LNCaP clone FGC (cell line): ENCODE results near the gene CD6.

Experiments
- DNase-seq: peaks from one replicate; pipeline ENCODE4 v3.0.0-alpha.2; 2011; ENCODE audit warnings: low read depth
- H3K4me3 ChIP-seq: 2 replicates; pipeline ENCODE4 v1.5.1; 2011; ENCODE audit warnings: mild to moderate bottlenecking, low read depth, low read length, control low read depth
- TF ChIP-seq, protein P1 (sequence below): IDR thresholded peaks from 2 replicates; pipeline ENCODE4 v1.5.1; 2012; ENCODE audit warnings: mild to moderate bottlenecking; ENCODE audit not compliant: control insufficient read depth, insufficient read depth; ENCODE audit errors: extremely low read depth

Gene CD6

DNA sequence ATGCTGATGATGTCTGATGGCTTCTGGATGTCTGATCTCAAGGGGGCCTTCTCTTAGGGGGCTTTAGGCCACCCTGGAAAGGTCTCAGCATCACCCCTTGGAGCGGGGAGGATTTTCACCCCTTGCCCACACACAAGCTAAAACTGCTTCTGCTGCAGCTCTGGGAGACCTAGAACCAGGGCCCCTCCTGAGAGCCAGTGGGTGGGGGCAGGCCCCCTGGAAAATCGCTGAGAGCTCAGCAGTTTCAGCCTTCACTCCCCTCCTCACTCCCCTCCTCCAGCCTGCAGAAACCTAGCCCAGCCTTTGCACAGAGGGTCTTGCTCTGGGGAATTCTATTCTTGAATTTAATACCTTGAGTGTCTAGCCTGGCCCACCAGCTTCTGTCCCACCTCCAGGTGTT is 17.2 kb downstream of the CD6 start:
- DNase-seq = no peak
- TF ChIP-seq, protein P1, sequence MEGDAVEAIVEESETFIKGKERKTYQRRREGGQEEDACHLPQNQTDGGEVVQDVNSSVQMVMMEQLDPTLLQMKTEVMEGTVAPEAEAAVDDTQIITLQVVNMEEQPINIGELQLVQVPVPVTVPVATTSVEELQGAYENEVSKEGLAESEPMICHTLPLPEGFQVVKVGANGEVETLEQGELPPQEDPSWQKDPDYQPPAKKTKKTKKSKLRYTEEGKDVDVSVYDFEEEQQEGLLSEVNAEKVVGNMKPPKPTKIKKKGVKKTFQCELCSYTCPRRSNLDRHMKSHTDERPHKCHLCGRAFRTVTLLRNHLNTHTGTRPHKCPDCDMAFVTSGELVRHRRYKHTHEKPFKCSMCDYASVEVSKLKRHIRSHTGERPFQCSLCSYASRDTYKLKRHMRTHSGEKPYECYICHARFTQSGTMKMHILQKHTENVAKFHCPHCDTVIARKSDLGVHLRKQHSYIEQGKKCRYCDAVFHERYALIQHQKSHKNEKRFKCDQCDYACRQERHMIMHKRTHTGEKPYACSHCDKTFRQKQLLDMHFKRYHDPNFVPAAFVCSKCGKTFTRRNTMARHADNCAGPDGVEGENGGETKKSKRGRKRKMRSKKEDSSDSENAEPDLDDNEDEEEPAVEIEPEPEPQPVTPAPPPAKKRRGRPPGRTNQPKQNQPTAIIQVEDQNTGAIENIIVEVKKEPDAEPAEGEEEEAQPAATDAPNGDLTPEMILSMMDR = no peak
- H3K4me3 ChIP-seq = no peak overlapping the region

DNA sequence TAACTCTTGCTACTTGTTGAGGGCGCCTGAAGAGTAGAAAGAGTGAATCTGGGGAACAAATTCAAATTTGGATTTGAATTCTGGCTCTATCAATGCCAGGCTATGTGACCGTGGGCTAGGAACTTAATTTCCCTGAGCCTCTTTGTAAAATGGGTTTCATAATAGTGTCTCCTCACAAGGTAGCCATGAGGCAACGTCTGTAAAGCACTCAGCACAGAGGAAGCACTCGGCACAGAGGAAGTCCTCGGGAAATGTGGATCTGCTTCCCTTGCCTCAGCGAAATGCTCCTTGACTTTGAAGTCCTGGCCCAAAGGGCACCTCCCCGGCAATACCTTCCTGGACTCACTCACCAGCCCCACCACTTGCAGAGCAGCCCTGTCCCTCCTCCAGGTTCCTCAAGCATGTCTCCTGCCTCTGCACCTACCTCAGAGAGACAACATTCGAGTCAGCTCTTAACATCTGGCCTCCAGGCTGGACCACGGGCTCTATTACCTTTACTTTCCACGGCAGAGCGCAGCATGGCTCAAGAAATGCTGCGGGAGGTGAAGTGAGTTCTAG is 17.7 kb downstream of the CD6 start:
- no peak for DNase-seq
- no peak overlapping the region for H3K4me3 ChIP-seq
- TF ChIP-seq, protein P1 = no peak

GRCh38 chr11:60991457-60991856 is 20.0 kb downstream of the CD6 start:
- TF ChIP-seq, protein P1 = no peak
- H3K4me3 ChIP-seq = no peak overlapping the region
- DNase-seq = no peak

DNA sequence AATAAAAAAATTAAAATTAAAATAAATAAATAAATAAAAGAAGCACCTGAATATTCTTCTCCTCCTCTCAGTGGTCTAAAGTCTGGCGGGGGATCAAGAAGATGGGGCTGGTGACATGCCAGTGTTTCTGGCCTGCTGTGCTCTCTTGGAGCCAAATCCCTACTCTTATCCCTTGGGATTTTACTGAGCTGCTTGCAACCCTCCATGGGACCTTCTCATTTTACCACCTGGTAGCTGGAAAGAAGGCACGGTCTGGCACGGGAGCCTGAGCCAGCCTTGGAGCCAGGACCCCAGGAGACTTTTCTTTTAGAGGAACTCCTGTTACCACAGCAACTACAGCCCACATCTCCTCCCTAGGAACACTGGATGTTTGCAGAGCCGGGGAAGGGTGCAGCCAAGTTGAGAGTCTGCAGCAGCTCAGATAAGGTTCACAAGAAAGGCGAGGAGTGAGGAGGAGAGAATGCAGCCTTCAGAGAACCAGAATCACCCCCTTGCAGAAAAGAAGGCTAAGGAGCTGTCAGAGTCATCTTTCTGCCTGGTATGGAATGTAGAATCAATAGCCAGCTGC is 21.4 kb downstream of the CD6 start:
- no peak for DNase-seq
- no peak overlapping the region for H3K4me3 ChIP-seq
- TF ChIP-seq, protein P1 = no peak

DNA sequence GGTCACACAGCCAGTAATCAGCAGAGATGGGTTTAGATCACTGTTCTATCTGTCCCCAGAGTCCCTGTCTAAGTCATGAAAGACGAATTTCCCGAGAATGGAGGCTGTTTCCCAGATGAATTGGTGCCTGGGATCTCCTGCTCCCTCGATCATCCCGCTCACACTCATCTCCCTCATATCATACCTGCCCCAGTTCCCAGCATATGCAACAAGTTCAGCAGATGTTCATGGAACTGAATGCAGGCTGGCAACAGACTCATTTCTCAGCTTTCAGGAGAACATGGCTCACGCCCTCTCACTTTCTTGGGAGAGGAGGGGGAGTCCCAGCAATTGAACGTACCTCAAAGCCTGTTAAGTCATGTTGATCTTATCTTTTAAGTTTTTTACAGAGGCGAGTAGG is 22.1 kb downstream of the CD6 start:
- TF ChIP-seq, protein P1 = no peak
- no peak overlapping the region for H3K4me3 ChIP-seq
- DNase-seq = no peak

GRCh38 chr11:60994541-60995080 is 23.1 kb downstream of the CD6 start:
- no peak for DNase-seq
- TF ChIP-seq, protein P1 = no peak
- H3K4me3 ChIP-seq = no peak overlapping the region

- TF ChIP-seq, protein P1 = no peak
- no peak for DNase-seq
- H3K4me3 ChIP-seq = no peak overlapping the region
Observed at GRCh38 chr11:60995798-60996197, 24.3 kb downstream of the CD6 start.
